Measurements from ENCODE around the gene ERC1.

ERC1 gene

DNA sequence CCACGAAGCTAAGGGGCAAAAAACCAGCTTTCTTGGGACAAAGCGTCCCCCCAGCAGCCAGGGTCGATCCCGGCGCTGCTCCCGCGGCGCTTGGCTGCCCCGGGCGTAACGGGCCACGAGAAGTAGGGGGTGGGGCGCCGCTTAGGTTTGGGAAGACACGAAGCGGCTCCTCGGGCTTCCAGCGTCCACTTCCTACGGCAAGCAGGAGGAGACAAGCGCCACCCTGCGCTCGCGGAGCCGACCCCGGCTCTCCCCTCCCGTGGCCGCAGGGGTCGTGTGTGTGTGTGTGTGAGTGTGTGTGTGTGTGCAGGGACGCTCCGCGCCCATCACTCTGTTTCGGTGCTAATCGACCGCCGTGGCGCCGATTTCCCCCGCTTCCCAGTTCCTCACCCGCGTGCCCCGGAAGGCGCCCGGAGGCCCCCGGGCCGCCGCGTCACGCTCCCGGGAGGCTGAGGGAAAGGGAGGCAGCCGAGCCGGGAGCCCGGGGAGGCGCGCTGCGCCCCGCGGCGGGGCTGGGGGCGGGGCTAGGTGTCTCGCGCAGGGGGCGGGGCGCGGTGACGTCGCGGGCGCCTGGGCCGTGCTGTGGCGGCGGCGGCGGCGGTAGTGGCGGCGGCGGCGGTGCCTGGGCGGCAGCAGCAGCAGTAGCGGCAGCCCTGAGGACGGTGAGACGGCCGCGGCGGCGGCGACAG, at the start of gene ERC1:
ERC1 (plus strand) TSS at position 563 of the 689 bp plus-strand sequence. CDS start 36,681 bp downstream, outside the sequence.
- no peak for DNase-seq (ENCODE audit: low read depth)

DNA sequence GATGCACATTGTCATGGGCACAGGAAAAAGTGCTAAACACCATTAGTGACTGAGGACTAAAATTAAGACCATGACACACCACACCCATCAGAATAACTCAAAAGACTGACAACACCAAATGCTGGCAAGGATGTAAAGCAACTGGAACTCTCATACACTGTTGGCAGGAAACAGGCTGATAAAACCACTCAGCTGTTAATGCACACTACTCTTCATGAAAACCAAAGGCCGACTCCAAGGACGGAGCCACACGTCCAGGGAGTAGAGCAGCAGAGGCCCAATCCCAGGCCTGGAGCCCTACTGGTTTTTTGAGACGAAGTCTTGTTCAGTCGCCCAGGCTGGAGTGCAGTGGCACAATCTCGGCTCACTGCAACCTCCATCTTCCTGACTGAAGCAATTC, 48.0 kb upstream of the ERC1 start:
- DNase-seq (ENCODE audit: low read depth) = no peak

DNA sequence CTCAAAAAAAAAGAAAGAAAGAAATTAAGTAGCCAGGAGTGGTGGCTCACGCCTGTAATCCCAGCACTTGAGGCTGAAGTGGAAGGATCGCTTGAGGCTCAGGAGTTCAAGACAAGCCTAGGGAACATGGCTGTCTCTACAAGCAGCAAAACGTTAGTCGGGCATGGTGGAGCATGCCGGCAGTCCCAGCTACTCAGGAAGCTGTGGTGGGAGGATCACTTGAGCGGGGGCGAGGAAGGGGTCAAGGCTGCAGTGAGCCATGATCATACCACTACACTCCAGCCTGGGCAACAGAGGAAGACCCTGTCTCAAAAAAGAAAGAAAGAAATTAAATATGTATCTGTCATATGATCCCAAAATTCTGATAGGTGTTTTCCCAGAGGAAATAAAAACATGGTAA, 46.8 kb upstream of the ERC1 start:
- no peak for DNase-seq (ENCODE audit: low read depth)

DNA sequence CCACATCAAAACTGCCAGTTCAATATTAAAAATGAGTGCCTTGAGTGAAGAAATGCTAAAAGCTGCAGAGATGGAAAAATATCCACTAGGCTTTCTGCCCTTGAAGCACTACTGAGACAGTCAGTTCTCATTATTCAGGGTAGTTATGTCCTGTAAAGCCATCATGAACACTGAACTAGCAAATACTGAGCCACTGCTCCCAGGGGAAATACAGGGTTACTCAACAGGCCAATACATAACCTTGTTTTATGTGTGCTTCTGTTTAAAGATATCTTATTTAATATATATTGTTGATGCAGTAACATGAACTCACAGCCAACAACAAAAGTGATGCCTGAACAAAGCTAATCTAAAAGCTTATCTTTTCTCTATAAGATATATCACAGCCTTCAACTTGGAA, 44.8 kb upstream of the ERC1 start:
- DNase-seq (ENCODE audit: low read depth) = no peak

DNA sequence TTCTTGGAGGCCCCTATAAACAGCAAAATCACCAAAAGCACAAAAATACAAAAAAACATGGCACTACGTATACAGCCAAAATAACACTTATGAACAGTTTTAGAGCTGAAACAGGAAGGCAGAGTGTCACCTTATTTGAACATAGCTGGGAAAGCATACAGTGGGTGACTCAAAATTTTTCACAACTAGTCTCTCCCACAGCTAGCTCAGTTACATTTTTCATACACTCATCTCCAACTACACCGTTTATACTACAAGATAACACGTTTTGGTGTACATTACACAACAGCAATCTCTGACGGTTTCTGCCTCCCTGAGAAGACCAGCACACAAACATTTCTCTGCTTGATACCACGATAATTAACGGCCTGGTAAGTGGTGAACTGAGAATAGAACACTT, 44.4 kb upstream of the ERC1 start:
- DNase-seq (ENCODE audit: low read depth) = no peak

DNA sequence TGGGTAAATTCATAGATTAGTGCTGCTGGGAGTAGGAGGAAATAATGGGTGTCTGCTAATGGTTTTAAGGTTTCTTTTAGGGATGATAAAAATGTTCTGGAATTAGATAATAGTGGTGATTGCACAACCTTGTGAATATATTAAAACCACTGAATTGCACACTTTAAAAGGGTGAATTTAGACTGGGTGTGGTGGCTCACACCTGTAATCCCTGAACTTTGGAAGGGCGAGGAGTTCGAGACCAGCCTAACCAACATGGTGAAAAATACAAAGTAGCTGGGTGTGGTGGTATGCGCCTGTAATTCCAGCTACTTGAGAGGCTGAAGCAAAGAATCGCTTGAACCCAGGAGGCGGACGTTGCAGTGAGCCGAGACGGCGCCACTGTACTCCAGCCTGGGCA, 42.8 kb upstream of the ERC1 start:
- DNase-seq (ENCODE audit: low read depth) = no peak

DNA sequence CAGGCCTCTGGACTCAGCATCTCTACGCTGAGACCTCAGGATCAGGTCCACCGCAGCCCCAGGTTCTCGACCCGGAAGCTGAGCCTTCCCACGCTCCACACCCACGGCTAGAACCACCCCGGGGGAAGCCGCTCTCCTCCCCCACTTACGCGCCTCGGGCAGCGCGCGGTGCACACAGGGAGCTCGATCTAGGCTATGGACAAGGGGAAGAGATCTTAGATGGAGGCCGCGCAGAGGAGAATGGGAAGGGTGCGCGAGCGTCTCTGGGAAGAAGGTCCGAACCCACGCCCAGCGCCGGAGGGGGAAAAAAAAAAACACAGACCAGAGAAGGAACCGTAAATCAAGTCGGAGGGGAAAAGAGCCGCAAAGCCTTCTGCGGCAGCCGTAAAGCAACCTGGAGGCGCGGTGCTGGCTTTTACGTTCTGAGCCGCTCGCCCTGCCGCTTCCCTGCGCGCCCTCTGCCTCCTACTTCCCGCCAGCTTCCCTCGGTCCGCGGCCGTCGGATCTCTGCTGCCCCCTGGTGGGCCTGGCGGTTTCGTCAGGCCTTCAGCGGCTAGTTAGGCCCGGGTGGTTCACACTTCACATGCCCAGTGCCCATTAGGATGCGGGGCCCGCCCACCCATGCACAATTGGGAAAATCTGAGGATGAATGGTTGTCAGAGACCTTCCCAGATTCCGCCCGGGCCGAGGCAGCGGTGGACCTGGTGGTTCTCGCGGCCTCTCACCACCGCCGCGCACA, 41.4 kb upstream of the ERC1 start, which contains the start of gene RAD52:
RAD52 (minus strand) TSS at position 242 of the 739 bp plus-strand sequence. CDS start 16,636 bp downstream, outside the sequence.
- DNase-seq (ENCODE audit: low read depth) = peak; percentile 91

DNA sequence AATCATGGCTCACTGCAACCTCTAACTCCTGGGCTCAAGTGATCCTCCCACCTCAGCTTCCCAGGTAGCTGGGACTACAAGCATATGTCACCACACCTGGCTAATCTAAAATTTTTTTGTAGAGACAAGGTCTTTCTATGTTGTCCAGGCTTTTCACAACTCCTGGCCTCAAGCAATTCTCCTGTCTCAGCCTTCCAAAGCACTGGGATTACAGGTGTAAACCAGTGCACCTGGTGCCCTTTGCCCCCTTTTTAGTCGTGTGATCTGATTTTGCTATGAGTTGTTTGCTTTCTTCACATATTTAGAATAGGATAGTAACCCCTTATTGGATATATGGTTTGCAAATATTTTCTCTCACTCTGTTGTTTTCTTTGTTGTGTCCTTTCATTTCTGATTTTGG, 39.8 kb upstream of the ERC1 start:
- no peak for DNase-seq (ENCODE audit: low read depth)

DNA sequence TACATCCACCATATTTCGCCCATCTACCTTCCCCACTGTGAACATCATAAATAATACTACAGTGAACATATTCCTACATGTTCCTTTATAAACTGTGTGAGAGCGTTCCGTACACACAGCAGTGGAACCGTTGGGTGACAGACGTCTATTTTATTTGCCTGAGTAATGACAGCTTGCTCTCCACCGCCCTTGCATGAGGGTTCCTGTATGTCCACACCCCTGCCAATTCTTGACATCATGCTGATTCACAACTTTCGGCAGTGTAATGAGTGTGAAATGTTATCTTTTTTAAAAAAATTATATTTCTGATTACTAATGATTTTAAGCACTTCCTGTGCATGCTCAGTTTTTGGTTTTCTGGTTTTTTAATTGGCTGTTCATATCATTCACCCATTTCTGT, 37.2 kb upstream of the ERC1 start:
- DNase-seq (ENCODE audit: low read depth) = no peak

DNA sequence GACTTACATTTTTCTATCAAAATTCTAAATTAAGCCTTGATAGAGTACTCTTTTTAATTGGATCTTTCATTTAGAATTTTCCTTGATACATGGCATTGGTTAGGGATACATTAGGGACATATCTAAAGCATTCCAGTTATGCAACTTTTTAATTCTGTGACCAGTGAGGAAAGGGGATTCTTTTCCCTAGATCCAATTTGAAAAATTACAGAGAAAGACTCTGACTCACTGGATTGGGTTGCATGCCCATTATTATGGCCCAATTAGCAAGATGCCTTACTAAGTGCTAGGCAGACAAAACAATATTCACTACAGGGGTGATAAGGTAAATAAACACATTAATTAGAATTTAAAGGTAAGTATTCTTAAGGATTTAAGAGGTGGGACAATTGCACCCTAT, 36.3 kb upstream of the ERC1 start:
- no peak for DNase-seq (ENCODE audit: low read depth)

DNA sequence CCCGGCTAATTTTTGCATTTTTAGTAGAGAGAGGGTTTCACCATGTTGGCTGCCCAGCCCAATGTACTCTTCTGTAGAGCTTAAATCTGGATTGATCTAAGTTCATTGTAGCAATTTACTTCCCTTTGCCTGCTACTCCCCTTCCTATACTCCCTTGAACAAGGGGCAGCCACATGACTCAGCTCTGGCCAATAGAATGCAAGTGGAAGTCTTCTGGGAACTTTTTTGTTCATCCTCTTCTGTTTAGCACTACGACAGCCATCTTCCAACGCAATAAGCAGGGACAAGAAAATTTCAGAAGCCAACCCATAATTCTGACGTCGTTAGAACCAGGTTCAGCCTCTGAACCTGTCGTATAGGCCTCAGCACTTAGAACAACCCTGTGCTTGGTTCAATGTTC, 35.1 kb upstream of the ERC1 start:
- no peak for DNase-seq (ENCODE audit: low read depth)

DNA sequence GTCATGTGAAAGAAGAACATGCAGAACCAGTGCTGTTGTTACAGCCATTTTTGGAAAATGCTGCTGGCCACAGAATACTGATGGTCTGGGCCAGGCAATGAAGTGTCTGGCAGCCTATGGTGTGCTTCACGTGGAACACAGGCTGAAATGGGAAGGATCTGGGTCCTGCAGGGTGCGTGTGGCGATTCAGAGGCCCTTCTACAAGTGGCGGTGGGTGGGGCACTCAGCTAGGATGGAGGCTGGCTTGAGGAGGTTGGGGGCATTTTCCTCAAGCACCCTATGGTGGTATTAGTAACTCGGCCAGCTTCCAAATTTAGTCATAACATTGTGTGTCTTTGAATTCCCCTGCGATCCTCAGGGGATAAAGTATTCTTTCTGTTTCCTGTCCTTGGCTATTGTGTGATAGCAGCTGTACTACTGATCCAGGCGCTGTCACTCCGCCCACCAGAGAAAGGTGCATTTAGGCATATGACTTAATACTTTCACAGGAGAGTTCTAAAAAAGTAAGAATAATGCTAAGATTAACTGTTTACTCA, 32.4 kb upstream of the ERC1 start:
- DNase-seq (ENCODE audit: low read depth) = no peak

DNA sequence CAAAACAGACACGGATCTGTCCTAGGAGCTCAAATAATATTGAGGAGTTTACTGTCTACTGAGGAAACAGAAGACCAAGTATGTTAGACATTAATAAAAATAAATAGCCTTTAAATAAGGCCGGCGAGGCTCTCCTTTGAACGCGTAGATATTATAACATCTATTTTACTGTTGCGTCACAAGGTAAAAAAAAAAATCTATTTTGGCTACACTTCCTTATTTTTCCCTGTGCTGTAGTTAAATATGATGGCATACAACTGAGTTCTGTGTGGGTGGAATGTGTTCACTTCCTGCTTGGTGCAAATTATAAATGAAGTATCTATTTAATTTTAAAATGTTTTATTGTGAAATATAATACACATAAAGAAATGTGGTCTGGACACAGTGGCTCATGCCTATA, 24.3 kb upstream of the ERC1 start:
- no peak for DNase-seq (ENCODE audit: low read depth)

DNA sequence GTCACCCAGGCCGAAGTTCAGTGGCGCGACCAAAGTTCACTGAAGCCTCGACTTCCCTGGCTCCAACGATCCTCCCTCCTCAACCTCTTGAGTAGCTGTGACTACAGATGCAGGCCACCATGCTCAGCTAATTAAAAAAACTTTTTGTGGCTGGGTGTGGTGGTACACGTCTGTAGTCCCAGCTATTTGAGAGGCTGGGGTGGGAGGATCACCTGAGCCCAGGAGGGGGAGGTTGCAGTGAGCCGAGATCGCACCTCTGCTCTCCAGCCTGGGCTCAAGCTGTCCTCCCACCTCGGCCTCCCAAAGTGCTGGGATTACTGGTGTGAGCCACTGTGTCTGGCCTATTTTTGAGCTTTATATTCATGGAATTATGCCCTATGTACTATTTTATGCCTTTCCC, 23.4 kb upstream of the ERC1 start:
- no peak for DNase-seq (ENCODE audit: low read depth)

DNA sequence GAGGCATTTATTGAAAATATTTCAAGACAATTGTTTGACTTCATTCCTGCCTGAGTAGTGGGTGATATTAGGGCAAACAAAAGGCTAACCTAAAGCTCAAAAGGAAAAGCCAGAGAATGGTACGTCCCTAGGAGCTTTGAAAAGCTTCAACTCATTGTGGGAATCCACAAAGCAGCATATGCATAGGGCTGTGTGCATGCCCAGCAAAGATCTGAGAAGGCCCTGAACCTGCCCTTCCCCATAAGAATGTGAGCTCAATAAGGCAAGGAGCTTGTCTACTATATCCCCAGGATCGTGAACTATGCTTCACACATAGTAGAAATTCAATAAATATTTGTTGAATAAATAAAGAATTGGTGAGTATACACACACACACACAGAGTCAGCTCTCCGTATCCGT, 22.5 kb upstream of the ERC1 start:
- DNase-seq (ENCODE audit: low read depth) = no peak

DNA sequence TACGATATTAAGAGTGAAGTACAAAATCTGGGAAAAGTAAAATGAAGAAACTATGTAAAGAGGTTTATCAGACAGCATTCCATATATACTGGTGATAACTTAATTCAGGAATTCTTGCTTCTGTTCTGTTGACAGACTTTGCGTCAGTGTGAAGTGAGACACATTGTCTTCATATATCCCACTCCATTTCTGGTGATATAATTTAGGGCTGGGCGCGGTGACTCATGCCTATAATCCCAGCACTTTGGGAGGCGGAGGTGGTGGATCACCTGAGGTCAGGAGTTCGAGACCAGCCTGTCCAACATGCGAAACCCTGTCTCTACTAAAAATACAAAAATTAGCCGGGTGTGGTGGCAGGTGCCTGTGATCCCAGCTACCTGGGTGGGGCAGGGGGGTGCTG, 21.2 kb upstream of the ERC1 start:
- DNase-seq (ENCODE audit: low read depth) = no peak

DNA sequence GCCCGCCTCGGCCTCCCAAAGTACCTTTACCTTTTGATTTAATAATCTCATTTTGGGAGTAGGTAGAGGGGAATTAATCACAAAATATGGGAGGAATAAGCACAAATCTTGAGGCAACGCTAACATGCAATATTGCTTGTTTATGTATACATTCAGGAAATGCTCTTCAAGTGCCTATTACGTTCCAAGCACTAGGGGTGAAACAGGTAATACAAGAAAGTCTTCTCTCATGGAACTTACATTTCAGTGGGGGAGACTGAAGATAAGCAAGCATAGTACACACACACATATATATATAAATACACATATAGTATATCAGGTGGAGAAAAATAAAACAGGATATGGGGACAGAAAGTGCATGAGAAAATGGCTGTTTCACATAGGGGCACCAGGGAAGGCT, 19.0 kb upstream of the ERC1 start:
- no peak for DNase-seq (ENCODE audit: low read depth)

DNA sequence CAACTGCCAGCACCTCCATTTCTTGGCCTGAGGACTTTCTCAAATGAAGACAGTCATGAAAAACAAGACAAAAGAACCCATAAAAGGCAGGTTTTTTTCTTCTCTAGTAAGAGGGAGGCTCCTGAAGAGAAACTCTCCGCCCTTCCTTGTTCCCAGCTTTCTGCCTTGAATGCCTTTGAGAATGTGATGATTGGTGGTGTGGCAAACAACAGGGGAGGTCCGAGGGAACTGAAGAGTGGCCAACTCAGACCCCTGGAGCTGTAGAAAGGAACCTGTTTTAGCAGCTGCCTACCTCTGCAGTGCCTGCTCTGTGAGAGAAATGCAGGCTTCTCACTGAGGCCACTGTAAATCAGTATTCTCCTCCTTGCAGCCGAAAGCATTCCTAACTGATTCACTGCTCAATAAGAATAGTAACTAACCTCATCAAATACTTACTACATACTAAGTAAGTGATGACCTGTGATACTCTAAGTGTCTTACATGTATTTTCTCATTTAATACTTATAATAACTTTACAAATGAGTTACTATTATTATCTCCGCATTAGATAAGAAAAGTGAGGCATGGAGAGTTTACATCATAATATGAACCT, 16.7 kb upstream of the ERC1 start:
- DNase-seq (ENCODE audit: low read depth) = no peak

DNA sequence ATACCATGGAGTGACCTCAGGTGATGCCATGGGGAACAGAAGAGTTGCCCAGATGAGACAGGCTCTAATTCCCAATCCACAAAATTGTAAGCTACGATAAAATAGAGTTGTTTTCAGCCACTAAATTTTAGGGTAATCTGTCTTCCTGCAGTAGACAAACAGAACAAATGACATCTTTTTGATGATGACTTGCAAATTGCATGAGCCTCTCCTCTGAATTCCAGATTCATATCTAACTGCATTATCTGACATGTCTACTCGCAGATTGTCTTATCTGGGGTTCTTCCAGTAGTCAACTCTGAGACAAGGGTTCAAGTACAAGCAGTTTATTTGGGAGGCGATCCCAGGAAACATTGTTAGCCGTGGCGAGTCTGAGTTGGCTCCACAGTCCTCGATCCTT, 14.4 kb upstream of the ERC1 start:
- DNase-seq (ENCODE audit: low read depth) = no peak

DNA sequence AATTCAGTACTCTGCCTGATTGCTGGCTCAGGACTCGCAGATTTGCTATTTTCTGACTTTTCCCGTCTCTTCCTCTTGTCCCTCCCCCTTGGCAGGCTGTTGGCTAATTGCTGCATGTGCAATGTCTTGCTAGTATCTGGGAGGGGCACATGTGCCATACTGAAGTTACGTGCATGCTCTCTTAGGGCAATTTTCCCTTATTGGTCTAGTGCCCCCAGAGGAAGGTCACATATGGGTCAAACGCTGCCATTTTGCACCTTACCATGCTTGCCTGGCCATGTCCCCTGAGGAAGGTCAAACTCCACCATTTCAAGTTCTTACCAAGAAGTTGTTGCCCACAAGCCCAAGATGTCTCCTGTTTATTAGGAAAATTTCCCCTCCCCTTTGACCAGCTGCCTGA, 13.9 kb upstream of the ERC1 start:
- DNase-seq (ENCODE audit: low read depth) = no peak

DNA sequence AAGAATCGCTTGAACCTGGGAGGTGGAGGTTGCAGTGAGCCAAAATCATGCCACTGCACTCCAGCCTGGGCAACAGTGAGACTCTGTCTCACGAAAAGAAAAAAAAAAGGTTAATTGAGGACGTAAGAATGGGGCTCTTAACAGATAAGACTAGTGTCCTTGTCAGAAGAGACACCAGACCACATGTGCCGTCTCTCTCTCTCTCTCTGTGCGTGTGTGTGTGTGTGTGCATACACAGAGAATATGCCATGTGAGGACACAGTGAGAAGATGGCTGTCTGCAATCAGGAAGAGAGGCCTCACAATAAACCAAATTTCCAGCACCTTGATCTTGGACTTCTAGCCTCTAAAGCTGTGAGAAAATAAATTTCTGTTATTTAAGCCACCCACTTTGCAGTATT, 11.7 kb upstream of the ERC1 start:
- DNase-seq (ENCODE audit: low read depth) = no peak

DNA sequence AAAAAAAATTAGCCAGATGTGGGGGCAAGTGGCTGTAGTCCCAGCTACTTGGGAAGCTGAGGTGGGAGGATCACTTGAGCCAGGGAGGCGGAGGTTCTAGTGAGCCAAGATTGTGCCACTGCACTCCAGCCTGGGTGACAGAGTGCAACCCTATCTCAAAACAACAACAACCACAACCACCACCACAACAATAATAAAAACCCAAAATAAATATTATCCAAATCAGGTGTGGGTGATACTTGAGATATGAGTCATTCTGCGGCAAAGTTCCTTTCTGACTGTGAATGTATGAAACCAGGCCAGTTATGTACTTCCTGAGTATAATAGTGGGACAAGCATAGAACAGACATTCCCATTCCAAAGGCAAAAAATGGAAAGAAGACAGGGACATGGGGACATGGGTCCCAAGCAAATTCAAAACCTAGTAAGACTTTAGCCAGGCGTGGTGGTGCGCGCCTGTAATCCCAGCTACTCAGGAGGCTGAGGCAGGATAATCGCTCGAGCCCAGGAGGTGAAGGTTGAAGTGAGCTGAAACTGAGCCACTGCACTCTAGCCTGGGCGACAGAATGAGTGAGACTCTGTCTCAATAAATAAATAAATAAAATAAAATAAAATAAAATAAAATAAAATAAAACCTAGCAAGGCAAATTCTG, 9.7 kb upstream of the ERC1 start:
- no peak for DNase-seq (ENCODE audit: low read depth)

DNA sequence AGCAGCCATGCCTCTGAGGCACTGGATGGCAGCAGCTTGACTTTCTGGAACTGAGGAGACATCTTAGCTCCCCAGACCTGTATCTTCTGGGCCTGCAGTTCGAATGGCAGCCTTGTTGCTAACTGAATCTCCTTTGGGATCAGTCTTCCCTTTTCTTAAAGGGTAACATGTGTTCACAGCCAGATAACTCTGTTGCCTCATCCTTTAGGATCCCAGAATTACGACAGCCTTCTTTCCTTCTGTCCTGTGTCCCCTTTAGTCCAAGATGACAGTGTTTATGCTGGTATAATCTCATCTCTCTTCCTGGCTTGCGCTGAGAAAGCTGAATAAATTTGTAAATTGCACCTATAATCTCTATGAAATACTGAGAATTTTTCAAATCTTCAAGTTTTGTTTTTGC, 9.1 kb upstream of the ERC1 start:
- no peak for DNase-seq (ENCODE audit: low read depth)
